Parathyroid adenoma (tissue), 2 donors: ENCODE measurements around the gene ARSG.

Source experiments
- H2AFZ ChIP-seq: fragments of 300-600 bp; sonication (generic); one replicate; pipeline ENCODE4 v1.7.0; 2017; ENCODE audit warnings: antibody characterized with exemption, mild to moderate bottlenecking
- H3K27ac ChIP-seq: fragments of 300-600 bp; sonication (generic); one replicate; pipeline ENCODE4 v1.7.0; 2017
- H3K27me3 ChIP-seq: fragments of 300-600 bp; sonication (generic); one replicate; pipeline ENCODE4 v1.7.0; 2017; ENCODE audit warnings: low read length; ENCODE audit not compliant: control insufficient read depth, insufficient read depth
- H3K36me3 ChIP-seq: fragments of 300-600 bp; sonication (generic); one replicate; pipeline ENCODE4 v1.7.0; 2017; ENCODE audit warnings: low read length; ENCODE audit not compliant: control insufficient read depth, insufficient read depth
- H3K4me1 ChIP-seq: fragments of 300-600 bp; sonication (generic); one replicate; pipeline ENCODE4 v1.7.0; 2017; ENCODE audit warnings: control low read depth
- H3K4me2 ChIP-seq: fragments of 300-600 bp; sonication (generic); one replicate; pipeline ENCODE4 v1.7.0; 2017; ENCODE audit warnings: low read length
- H3K4me3 ChIP-seq: fragments of 300-600 bp; sonication (generic); one replicate; pipeline ENCODE4 v1.7.0; 2017; ENCODE audit warnings: low read depth, low read length
- H3K79me2 ChIP-seq: fragments of 300-600 bp; sonication (generic); one replicate; pipeline ENCODE4 v1.7.0; 2017; ENCODE audit warnings: control low read depth
- H3K9ac ChIP-seq: fragments of 300-600 bp; sonication (generic); one replicate; pipeline ENCODE4 v1.7.0; 2017; ENCODE audit warnings: mild to moderate bottlenecking
- H3K9me3 ChIP-seq: fragments of 300-600 bp; sonication (generic); one replicate; pipeline ENCODE4 v1.7.0; 2017; ENCODE audit warnings: low read length; ENCODE audit not compliant: control insufficient read depth
- CTCF ChIP-seq: fragments of 300-600 bp; sonication (generic); IDR thresholded peaks from one replicate; pipeline ENCODE4 v1.7.0; 2017; ENCODE audit warnings: antibody characterized with exemption, mild to moderate bottlenecking
- donor health status: primary hyperparathyroidism.

Gene ARSG

GRCh38 chr17:68433911-68434508, 142.7 kb downstream of the ARSG start:
- H3K27me3 ChIP-seq, result no peaks in the 10 kb centered on the region
- no peaks in the 10 kb centered on the region for H3K4me1 ChIP-seq
- H2AFZ ChIP-seq, result no peak overlapping the region
- no peaks in the 10 kb centered on the region for H3K36me3 ChIP-seq
- TF ChIP-seq CTCF, result no peak
- H3K9ac ChIP-seq, result no peak overlapping the region
- no peak overlapping the region for H3K27ac ChIP-seq
- H3K4me2 ChIP-seq, result no peak overlapping the region
- H3K9me3 ChIP-seq, result no peaks in the 10 kb centered on the region
- H3K79me2 ChIP-seq, result peaks cover 2% of the 10 kb centered on the region
- no peak overlapping the region for H3K4me3 ChIP-seq

GRCh38 chr17:68435361-68435760, 144.1 kb downstream of the ARSG start:
- Histone ChIP-seq H3K4me3 (no peak overlapping the region), H3K4me1 (no peaks in the 10 kb centered on the region), H2AFZ (no peak overlapping the region), H3K36me3 (no peaks in the 10 kb centered on the region), H3K79me2 (peaks cover 2% of the 10 kb centered on the region), H3K27me3 (no peaks in the 10 kb centered on the region), H3K9ac (no peak overlapping the region), H3K27ac (no peak overlapping the region), H3K4me2 (no peak overlapping the region), H3K9me3 (no peaks in the 10 kb centered on the region)
- no peak for TF ChIP-seq CTCF

- H3K36me3 ChIP-seq, result no peaks in the 10 kb centered on the region
- H3K27me3 ChIP-seq, result no peaks in the 10 kb centered on the region
- H3K9ac ChIP-seq, result no peak overlapping the region
- H2AFZ ChIP-seq, result no peak overlapping the region
- H3K27ac ChIP-seq, result no peak overlapping the region
- no peak overlapping the region for H3K4me3 ChIP-seq
- peaks cover 2% of the 10 kb centered on the region for H3K79me2 ChIP-seq
- H3K4me1 ChIP-seq, result no peaks in the 10 kb centered on the region
- peak; percentile 90 for TF ChIP-seq CTCF
- no peaks in the 10 kb centered on the region for H3K9me3 ChIP-seq
- no peak overlapping the region for H3K4me2 ChIP-seq
These were observed 144.9 kb downstream of the ARSG start for GRCh38 chr17:68435876-68436842.

GRCh38 chr17:68437979-68438822, 146.9 kb downstream of the ARSG start:
- no peak overlapping the region for H3K9ac ChIP-seq
- no peak overlapping the region for H3K27ac ChIP-seq
- no peak for TF ChIP-seq CTCF
- H3K27me3 ChIP-seq, result no peaks in the 10 kb centered on the region
- no peaks in the 10 kb centered on the region for H3K9me3 ChIP-seq
- H3K4me3 ChIP-seq, result no peak overlapping the region
- peaks cover 2% of the 10 kb centered on the region for H3K79me2 ChIP-seq
- H3K36me3 ChIP-seq, result no peaks in the 10 kb centered on the region
- no peak overlapping the region for H2AFZ ChIP-seq
- H3K4me2 ChIP-seq, result no peak overlapping the region
- no peaks in the 10 kb centered on the region for H3K4me1 ChIP-seq
